GM19099 (cell line): ENCODE measurements around the gene CAND2.

Experiments used
- POLR2A ChIP-seq: IDR thresholded peaks from 3 replicates; pipeline ENCODE4 v1.6.1; 2011; ENCODE audit warnings: low read depth; ENCODE audit not compliant: insufficient read length; ENCODE audit errors: extremely low read depth

The CAND2 gene

DNA sequence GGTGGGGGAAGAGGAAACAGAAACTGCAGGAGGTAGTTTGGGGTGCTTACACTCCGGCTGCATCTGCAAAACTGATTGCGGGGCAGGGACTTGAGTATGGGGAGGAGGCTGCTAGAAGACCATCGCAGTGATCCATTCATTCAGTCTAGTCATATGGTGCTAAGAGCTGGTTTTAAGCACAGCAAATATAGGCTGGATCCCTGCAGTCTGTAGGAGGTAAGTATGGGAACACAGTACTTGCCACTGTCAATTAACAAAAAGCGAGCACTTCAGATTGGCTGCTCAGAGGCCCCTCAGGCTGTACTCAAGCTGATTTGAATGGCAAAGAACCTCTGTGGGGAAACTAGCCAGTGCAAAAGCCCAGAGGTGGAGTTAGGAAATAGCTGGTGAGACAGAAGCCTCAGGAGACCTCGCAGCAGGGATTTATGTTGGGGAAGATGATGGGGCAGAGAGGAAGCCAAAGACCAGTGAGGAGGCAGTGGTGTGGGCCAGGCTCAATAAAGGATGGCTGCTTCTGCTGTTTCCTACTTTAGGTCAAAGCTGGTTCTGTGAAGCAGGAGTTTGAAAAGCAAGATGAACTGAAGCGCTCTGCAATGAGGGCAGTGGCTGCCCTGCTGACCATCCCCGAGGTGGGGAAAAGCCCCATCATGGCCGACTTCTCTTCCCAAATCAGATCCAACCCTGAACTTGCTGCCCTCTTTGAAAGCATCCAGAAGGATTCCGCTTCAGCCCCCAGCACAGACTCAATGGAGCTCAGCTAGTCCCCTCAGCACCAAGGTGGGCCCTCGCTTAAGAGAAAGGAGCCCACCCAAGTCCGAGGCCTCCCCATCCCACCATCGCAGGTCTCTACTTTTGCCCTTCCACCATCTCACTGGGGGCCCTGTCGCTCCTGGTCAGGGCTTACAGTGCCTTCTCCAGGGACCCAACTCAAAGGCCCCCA, 37.0 kb downstream of the CAND2 start:
- peak; percentile 42 for TF ChIP-seq POLR2A

DNA sequence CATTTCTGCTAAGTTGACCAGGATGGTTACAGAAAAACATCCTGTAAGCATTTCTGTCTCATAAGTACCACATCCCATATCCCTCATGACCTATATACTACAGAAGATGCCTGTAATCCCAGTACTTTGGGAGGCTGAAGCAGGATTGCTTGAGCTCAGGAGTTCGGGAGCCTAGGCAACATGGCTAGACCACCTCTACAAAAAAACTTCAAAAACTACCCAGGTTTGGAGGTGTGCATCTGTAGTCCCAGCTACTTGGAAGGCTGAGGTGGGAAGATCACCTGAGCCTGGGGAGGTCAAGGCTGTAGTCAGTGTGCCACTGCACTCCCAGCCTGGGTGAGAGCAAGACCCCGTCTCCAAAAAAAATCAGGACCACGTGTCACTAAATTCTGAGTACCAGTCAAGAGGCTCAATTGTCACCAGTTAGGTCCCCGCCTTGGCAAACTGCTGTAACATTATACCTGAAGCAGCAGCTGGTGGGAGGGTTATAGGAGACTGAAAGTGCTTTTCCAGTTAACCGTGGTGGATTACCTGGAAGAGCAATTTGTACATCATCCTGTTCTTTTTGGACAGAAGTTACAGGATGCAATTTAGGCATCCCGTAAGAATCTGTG, 38.7 kb downstream of the CAND2 start:
- no peak for TF ChIP-seq POLR2A

GRCh38 chr3:12837295-12837986, 41.0 kb downstream of the CAND2 start:
- no peak for TF ChIP-seq POLR2A

DNA sequence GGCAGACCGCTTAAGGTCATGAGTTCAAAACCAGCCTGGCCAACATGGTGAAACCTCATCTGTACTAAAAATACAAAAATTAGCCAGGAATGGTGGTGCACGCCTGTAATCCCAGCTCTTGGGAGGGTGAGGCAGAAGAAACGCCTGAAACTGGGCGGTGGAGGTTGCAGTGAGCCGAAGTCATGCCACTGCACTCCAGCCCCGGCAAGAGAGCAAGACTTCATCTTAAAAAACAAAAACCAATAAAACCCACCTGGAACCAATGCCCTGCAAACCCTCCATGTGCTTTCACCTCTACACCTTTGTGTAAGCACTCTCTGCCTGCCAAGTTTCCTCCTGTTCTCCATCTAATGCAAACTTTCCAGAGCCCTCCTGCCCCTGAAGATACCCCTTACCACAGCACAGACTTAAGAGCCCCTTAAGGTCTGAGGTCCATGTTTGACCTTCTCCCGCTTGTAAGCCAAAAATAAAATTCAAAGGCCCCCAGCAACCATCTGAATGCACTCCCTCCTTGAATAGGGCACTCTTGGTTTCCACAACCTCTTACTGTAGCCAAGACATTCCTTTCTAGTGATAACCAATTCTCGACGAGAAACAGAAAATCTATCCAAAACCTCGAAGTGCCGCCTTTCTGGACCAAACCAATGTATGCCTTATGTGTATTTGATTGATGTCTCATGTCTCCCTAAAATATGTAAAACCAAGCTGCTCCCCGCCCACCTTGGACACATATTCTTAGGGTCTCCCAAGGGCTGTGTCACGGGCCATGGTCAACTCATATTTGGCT, 41.9 kb downstream of the CAND2 start:
- TF ChIP-seq POLR2A, result no peak

DNA sequence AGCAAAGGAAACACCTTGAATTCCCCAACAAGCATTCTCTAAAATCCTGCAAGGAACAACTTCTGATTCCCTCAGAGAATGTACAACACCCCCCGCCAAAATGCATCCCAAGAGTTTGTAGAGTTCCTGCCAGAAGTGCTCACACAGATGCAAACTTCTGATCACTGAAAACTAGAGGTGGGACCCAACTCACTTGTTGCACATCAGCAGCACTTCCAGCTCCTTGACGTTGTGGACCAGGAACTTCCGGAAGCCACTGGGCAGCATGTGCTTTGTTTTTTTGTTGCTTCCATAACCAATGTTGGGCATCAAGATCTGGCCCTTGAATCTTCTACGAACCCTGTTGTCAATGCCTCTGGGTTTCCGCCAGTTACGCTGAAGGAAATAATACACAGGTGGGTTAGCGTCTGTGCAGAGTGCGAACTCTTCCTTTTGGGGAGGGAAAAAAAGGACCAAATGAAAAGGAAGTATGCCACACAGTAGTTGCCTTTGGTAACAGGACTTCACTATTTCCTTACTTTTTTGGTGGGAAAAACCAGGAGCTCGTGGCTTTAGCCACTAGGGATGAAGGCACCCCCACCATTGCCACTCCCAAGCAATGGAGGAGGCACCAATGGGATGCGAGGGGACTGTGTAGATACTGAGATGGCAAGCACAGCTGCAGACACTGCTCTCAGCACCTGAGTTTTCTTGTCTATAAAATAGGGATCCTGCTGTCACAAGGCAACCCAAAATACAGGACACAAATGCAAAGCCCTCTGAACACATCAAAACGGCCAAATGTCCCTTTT, 42.9 kb downstream of the CAND2 start:
- no peak for TF ChIP-seq POLR2A

DNA sequence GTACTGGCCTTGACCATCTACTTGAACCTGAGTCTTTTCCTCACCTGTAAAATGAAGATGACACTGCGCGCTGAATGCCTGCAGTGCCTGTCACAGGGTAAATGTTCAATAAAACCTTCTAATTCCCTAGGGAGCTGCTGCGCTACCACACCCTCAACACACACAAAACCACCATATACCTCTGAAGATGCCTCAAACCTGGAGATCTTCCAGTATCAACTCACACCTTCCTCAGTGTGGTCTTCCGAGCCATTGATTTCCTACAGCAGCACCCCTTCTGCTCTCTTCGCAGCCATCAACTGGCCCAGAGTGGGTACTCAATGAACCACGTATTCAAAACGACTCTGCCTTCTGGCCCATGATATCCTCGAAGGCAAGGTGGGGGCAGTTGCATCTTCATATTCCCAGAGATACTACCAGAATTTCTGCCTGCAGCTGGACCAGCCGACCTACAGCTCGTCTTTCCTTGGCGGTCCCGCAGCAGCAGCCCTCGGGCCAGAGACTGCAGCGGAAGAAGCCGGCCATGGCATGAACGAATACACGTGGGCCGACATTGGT, 44.2 kb downstream of the CAND2 start:
- no peak for TF ChIP-seq POLR2A

GRCh38 chr3:12841149-12841969, 44.9 kb downstream of the CAND2 start, which contains the start of gene RPL32:
Gene RPL32 (minus strand): TSS chr3:12841565. CDS start chr3:12840237, 1,328 bp downstream.
- peak; percentile 97 for TF ChIP-seq POLR2A

- TF ChIP-seq POLR2A, result no peak
Measured at GRCh38 chr3:12841970-12842328, 45.5 kb downstream of the CAND2 start.

- TF ChIP-seq POLR2A, result no peak
Measured at GRCh38 chr3:12842469-12842868, 46.0 kb downstream of the CAND2 start.

GRCh38 chr3:12845811-12846210, 49.3 kb downstream of the CAND2 start:
- no peak for TF ChIP-seq POLR2A

- TF ChIP-seq POLR2A, result no peak
Measured at GRCh38 chr3:12852201-12852600, 55.7 kb downstream of the CAND2 start.

DNA sequence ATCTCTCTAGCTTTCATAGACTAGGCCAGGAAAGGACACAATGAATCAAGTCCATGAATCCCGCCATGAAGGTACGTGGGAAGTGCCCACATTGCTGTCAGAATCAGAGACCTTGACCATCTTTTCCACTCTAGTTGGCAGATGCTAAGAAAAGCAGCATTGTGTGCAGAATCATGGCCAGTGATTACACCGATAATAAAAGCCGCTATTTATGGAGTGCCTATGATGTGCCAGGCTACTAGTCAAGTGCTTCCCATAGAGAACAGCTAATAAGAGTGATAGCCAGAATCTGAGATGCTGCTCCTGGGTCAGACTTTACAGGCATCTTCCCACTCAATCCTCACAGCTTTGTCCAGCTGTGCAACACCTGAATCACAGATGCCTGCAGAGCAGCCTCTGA, 58.1 kb downstream of the CAND2 start:
- no peak for TF ChIP-seq POLR2A

DNA sequence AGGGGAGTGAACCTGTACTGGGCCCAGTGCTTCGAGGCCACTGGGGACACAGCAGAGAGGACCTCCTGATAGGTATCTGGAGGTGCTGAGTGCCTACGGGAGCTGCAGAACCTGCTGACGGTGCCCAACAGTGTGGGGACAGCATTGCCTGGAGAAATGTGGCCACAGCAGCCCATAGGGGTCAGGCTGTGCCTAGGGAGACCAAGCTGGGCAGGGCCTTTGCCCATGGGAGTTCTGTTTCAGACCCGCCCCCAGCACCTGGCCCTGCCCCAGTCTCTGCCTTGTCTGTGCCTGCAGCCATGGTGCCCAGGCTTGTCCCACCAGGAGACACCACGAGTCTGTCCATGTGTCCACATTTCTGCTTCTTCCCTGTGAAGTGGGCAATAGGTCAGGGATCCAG, 60.1 kb downstream of the CAND2 start:
- no peak for TF ChIP-seq POLR2A
